ENCODE data around the gene TBC1D32.

The TBC1D32 gene

GRCh38 chr6:121124600-121124999 lies 209.7 kb downstream of the TBC1D32 start:
- Histone ChIP-seq H3K4me1 (ENCODE audit: control insufficient read depth, low read length) (no peaks in the 10 kb centered on the region), H3K4me3 (ENCODE audit: low read length) (no peak overlapping the region), H3K4me2 (ENCODE audit: low read length) (no peak overlapping the region), H3K9me3 (ENCODE audit: control insufficient read depth, insufficient read depth, low read length) (peaks cover 6% of the 10 kb centered on the region; the same call in 1 of the 2 replicates), H3K36me3 (ENCODE audit: control insufficient read depth, low read length) (no peaks in the 10 kb centered on the region), H3K79me2 (ENCODE audit: control insufficient read depth, low read length) (no peaks in the 10 kb centered on the region), H3K27ac (ENCODE audit: low read depth, low read length) (no peak overlapping the region), H4K20me1 (ENCODE audit: control insufficient read depth, insufficient read depth, low read depth, low read length) (no peaks in the 10 kb centered on the region), H3K27me3 (ENCODE audit: control insufficient read depth, low read length) (no peaks in the 10 kb centered on the region), H3F3A (ENCODE audit: control insufficient read depth, insufficient read depth) (no peaks in the 10 kb centered on the region), H3K9me2 (replicated peaks; ENCODE audit: control insufficient read depth, low read length) (no peaks in the 10 kb centered on the region)
- TF ChIP-seq CTCF (IDR thresholded peaks at IDR 0.05; ENCODE audit: low read depth, low read length, poor library complexity, severe bottlenecking) (no peak), EZH2phosphoT487 (IDR thresholded peaks at IDR 0.05; ENCODE audit: borderline replicate concordance, low read length) (no peak)

- H3K9me2 ChIP-seq (replicated peaks; ENCODE audit: control insufficient read depth, low read length): no peaks in the 10 kb centered on the region
- TF ChIP-seq EZH2phosphoT487 (IDR thresholded peaks at IDR 0.05; ENCODE audit: borderline replicate concordance, low read length): no peak
- no peak for TF ChIP-seq CTCF (IDR thresholded peaks at IDR 0.05; ENCODE audit: low read depth, low read length, poor library complexity, severe bottlenecking)
Observed at GRCh38 chr6:121112356-121112755, 221.9 kb downstream of the TBC1D32 start.

DNA sequence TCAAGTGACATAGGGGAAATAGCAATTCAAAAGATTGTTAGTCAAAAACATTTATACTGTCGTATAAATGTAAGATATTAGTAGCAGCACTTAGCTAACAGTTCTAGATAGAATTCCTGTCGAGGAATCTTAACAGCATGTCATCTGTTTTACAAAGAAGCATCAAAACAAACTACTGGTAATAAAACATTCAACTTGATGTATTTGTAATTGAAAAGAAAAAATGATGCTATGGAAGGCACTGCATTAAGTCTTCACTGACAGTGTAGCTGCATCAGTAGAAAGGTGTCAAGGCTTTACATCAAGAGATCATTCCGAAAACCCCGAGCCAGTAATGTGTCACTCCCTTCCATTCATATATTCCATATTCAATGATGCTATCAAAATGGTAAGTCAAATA lies 223.5 kb downstream of the TBC1D32 start:
- Histone ChIP-seq H3K36me3 (ENCODE audit: control insufficient read depth, low read length) (no peaks in the 10 kb centered on the region), H3K27ac (ENCODE audit: low read depth, low read length) (no peak overlapping the region), H3K79me2 (ENCODE audit: control insufficient read depth, low read length) (no peaks in the 10 kb centered on the region), H3F3A (ENCODE audit: control insufficient read depth, insufficient read depth) (no peaks in the 10 kb centered on the region), H3K9me3 (ENCODE audit: control insufficient read depth, insufficient read depth, low read length) (no peaks in the 10 kb centered on the region), H3K27me3 (ENCODE audit: control insufficient read depth, low read length) (no peaks in the 10 kb centered on the region), H3K4me3 (ENCODE audit: low read length) (no peak overlapping the region), H3K4me1 (ENCODE audit: control insufficient read depth, low read length) (no peaks in the 10 kb centered on the region), H3K9me2 (replicated peaks; ENCODE audit: control insufficient read depth, low read length) (no peaks in the 10 kb centered on the region), H4K20me1 (ENCODE audit: control insufficient read depth, insufficient read depth, low read depth, low read length) (no peaks in the 10 kb centered on the region), H3K4me2 (ENCODE audit: low read length) (no peak overlapping the region)
- no peak for TF ChIP-seq EZH2phosphoT487 (IDR thresholded peaks at IDR 0.05; ENCODE audit: borderline replicate concordance, low read length)
- TF ChIP-seq CTCF (IDR thresholded peaks at IDR 0.05; ENCODE audit: low read depth, low read length, poor library complexity, severe bottlenecking): no peak

More at GRCh38 chr6:121112356-121112755, 221.9 kb downstream of the TBC1D32 start:
- Histone ChIP-seq H3K4me1 (ENCODE audit: control insufficient read depth, low read length) (no peaks in the 10 kb centered on the region), H3K9me3 (ENCODE audit: control insufficient read depth, insufficient read depth, low read length) (no peaks in the 10 kb centered on the region), H3F3A (ENCODE audit: control insufficient read depth, insufficient read depth) (no peaks in the 10 kb centered on the region), H4K20me1 (ENCODE audit: control insufficient read depth, insufficient read depth, low read depth, low read length) (no peaks in the 10 kb centered on the region), H3K36me3 (ENCODE audit: control insufficient read depth, low read length) (no peaks in the 10 kb centered on the region), H3K27ac (ENCODE audit: low read depth, low read length) (no peak overlapping the region), H3K4me2 (ENCODE audit: low read length) (no peak overlapping the region), H3K4me3 (ENCODE audit: low read length) (no peak overlapping the region), H3K79me2 (ENCODE audit: control insufficient read depth, low read length) (no peaks in the 10 kb centered on the region), H3K27me3 (ENCODE audit: control insufficient read depth, low read length) (no peaks in the 10 kb centered on the region)

Data from DOHH2 (cell line).